ENCODE measurements around the gene FAM83B.
"Not testable (repeated sequence)": the region's sequence is repeated elsewhere in the genome, so short reads cannot be mapped to it uniquely, and the experiment has no call there.

FAM83B gene

DNA sequence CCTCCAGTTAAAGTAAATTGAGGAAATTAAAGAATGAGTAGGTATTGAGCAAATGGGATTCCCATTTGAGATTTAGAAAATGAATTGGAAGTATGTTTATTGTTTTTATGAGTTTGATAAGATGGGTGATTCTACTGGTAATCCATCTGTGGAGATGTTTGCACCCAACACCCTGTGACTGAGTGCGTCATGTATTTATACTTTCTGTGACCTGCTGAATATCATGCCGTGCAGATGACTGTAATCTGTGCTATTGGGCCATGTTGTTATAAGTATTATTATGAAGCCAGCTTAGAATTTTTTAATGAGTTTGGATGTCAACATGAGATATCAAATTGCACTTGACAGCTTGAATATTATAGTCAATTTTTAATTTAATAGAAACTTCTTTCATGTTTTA lies 17.7 kb downstream of the FAM83B start:
- no peak for DNase-seq

- DNase-seq = no peak
Observed at GRCh38 chr6:54865091-54865631, 18.6 kb downstream of the FAM83B start.

DNA sequence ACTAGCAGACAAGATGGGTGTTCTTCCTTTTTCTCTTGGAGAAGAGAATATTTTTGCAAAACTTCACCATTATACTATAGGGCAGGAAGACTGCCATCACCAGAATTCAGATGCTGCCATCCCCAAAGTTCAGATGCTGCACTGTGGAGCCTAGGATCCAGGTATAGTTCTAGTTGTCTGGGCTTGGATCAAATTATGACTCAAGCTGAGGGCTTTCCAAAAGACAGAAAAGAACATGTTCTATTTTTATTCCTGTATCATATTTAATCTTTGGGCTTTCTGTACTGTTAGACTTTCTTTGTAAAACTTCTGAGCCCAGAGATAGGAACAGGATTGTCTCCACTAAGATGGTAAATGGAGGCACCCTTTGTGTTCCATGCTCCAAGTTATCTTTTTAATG lies 22.0 kb downstream of the FAM83B start:
- no peak for DNase-seq

DNA sequence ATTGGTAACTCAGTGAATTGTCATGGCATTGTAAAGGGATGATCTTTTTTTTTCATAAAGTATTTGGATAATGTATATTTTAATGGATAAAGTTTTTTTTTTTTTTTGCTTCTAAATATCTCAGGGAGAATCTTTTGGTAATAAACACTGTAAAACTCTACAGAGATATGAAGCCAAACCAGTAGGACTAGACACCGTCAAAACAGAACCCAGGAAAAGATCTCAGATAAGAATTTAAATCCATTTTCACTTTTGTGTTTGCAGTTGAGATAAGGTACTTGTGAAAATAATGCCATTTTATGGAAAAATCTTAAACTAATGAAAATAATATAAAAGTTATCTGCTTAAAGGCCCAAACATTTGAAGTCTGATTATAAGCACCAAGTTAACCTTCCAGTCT lies 27.0 kb downstream of the FAM83B start:
- no peak for DNase-seq

GRCh38 chr6:54874349-54875048 lies 27.9 kb downstream of the FAM83B start:
- DNase-seq = no peak

DNA sequence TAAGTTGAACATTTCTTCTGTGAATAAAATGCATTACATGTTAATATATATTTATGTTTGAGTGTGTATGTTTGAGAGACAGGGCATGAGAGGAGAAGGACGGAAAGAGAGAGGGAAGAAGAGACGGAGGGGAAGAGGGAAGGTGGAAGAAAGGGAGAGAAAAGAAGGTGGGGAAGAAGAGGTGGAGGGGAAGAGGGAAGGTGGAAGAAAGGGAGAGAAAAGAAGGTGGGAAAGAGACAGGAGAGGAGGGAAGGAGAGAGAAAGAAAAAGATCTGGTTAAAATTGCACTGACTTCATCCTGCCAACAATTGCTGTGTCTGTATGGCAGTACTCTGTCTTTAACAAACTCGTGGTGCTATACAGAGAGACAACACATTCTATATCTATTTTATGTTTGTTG lies 29.0 kb downstream of the FAM83B start:
- no peak for DNase-seq

DNA sequence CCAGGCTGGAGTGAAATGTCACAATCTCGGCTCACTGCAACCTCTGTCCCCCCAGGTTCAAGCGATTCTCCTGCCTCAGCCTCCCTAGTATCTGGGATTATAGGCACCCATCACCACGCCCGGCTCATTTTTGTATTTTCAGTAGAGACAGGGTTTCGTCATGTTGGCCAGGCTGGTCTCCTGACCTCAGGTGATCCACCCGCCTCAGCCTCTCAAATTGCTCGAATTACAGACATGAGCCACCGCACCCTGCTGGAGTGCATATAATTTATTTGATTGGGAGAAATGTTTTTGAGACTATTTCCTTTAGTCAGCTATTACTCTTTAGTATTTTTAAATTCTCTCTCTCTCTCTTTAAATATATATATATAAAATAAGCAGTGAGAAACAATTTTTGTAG lies 29.8 kb downstream of the FAM83B start:
- DNase-seq = no peak

DNA sequence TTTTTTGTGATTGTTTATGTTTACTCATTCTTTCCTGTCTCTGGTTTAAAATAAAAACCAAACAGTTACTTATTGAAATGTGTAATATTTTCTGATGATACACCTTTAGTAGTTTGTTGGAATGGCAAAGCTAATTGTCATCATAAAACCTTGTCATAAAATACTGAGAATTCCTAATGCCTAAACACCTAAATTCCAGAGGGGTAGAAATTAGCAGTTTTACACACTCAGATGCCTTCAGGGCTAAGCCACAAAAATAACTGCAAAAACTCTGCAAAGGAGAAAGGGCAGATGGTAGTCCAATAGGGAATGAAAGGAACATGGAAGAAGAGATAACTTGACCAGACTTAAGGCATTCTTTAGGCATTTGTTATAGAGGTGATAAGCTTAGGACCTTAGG lies 30.3 kb downstream of the FAM83B start:
- DNase-seq = no peak

DNA sequence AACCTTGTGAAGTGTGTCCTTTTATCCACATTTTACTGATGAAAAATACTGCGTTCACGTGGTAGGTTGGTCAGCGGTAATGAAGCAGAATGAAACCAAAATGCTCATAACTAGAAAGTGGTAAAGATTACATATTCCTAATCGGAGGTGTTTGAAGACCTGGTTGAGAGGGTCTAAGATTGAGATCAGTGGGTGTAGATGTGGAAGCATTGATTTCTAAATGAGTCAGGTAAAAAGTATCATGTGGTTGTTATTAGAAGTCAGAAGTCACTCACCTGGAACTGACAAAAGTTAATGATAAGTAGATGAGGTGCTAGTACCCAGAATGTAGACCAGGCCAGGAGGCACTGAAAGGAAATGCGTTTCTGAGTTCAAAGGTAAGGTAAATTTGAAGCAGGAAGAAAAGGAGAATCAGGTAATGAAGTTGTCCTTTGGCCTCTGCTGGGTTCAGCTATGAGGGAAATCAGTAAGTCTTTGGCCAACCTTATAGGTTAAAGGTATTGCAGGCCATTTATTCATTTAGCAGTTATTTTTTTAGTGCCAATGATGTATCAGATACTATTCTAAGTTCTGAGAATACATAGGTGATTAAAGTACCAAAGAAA lies 31.2 kb downstream of the FAM83B start:
- DNase-seq = no peak

DNA sequence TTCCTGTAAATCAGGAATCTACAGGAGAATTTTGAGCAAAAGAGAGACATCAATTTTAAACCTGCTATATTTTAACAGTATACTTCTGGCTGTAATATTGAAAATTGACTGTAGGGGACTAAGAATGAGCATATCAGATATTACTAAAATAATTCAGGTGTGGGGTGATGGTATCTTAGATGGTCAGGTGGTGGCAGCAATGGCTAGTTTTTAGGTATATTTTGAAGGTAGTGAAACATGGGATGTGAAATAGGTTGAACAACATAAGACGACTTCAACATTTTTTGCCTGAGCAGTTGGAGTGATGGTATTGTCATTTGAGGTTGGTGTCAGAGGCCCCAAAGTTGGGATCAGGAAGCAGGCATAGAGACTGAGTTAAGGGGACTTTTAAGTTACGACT lies 32.1 kb downstream of the FAM83B start:
- no peak for DNase-seq

GRCh38 chr6:54879188-54879985 lies 32.8 kb downstream of the FAM83B start:
- DNase-seq = no peak

GRCh38 chr6:54881067-54881730 lies 34.6 kb downstream of the FAM83B start:
- DNase-seq = no peak

DNA sequence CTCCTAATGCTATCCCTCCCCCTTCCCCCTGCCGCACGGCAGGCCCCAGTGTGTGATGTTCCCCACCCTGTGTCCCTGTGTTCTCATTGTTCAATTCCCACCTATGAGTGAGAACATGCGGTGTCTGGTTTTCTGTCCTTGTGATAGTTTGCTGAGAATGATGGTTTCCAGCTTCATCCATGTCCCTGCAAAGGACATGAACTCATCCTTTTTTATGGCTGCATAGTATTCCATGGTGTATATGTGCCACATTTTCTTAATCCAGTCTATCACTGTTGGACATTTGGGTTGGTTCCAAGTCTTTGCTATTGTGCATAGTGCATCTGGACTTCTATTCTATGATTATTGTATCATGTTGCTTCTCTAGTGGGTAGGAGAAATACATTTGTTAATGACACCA lies 35.3 kb downstream of the FAM83B start:
- not testable (repeated sequence) for DNase-seq

GRCh38 chr6:54886932-54887584 lies 40.5 kb downstream of the FAM83B start:
- no peak for DNase-seq

- no peak for DNase-seq
Observed at GRCh38 chr6:54891536-54891935, 45.0 kb downstream of the FAM83B start.

DNA sequence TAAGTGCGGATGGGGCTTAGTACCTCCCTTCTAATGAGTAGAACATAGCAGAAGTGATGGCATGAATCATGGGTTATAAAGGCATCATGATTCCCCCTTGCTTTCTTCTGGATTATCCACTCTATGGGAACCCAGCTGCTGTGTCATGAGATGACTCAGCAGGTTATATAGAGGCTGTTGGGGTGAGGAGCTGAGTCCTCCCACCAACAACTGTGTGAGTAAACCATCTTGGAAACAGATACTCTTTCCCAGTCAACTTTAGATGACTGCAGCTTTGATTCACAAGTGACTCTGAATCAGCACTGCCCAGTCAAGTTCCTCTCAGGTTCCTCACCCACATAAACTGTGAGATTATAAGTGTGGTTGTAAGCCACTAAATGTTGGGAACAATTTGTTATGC lies 46.3 kb downstream of the FAM83B start:
- DNase-seq = peak; percentile 26

- DNase-seq = no peak
Observed at GRCh38 chr6:54893818-54894217, 47.2 kb downstream of the FAM83B start.

GRCh38 chr6:54896302-54896701 lies 49.7 kb downstream of the FAM83B start:
- no peak for DNase-seq

GRCh38 chr6:54897462-54898189 lies 51.1 kb downstream of the FAM83B start:
- DNase-seq = no peak

DNA sequence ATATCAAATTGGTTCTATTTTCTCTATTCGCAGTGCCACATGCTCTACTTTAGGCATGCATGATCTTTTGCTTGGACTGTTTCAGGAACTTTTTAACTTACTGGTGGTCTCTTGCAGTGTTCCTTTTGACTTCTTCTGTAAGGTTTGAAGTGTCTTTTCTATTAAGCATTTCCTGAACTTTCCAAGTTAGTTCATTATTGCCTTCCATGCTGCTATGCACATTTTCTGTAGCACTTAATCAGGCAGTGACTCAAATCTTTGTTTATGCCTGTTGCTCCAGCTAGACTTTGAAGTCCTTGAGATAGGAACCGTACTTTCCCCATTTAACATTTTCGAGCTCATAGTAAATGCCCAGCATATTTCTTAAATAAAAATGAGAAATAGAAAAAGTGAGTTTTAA lies 52.2 kb downstream of the FAM83B start:
- DNase-seq = no peak

- peak; percentile 61 for DNase-seq
Observed at GRCh38 chr6:54899442-54899841, 52.9 kb downstream of the FAM83B start.

- DNase-seq = no peak
Observed at GRCh38 chr6:54899986-54900385, 53.4 kb downstream of the FAM83B start.
